ENCODE measurements around the gene PKLR.
"Not testable (repeated sequence)": the region's sequence is repeated elsewhere in the genome, so short reads cannot be mapped to it uniquely, and the experiment has no call there.

The PKLR gene

DNA sequence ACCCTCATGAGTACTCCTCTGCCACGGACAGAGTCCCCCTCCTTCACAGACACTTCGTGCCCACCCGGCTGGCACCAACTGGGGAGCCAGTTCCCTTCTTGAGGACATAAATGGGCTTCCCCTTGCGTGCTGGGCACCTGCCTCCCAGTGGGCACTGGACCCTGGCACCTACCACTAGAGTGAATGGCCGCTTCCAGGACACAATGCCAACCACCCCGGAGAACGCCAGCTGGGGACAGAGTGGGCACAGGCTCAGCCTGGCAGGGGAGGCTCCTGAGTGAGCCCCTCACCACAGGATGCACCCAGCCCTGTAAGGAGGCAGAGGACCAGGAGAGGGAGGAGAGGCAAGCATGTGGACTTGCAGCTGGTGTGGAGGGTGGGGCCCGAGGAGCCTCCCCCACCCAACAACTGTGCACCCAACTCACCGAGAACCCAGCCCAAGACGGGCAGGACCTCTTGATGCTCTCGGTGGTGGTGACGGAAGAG lies 47.0 kb downstream of the PKLR start:
- no peak for DNase-seq

DNA sequence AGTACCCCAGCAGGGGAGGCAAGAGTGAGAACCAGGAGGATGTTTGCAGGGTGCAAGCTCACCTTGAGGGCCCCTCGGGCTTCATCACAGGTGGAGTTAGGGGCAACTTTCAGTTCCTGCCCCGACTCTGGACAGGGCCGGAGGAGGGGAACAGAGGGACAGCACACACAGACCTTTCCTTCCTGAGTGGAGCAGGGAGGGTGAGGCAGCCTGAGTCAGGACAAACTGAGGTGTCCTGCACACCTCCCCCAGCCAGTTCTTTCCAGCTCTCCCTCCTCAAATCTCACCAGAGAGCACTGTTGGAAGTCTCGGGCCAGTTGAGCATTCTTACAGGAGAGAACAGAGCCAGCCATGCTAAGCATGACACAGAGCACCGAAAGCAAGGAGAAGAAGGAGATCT lies 47.4 kb downstream of the PKLR start:
- no peak for DNase-seq

DNA sequence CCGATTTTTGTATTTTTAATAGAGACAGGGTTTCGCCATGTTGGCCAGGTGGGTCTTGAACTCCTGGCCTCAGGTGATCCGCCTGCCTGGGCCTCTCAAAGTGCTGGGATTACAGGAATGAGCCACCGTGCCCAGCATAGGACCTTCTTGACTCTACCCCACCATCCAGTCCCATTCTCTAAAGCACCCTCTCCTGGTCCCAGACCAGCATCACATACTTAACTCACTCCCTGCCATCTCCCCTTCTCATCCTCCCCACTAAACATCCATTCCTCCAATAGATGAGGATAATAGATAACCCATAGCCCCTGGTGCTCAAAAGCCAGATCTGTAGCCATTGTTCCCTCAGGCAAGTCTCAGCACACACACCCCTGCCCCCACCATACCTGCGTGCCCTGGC lies 48.0 kb downstream of the PKLR start:
- DNase-seq = no peak

DNA sequence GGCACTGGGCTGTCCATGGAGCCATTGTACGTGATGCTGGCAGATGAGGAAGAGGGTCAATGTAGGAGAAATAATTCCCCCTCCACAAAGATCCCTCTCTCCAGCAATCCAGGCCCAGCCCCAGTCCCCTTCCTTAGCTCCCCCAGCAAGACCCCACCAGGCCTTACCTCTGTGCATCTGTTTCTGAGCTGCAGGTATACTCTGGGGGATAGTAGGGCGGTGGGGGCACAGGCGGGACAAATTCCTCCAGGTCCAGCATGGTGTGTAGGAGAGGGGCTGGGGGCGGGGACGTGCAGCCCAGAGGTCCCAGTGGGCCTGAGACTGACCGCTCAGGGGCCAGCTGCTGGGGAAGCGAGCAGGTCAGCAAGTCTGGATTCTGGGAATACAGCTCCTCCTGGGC lies 49.7 kb downstream of the PKLR start:
- DNase-seq = no peak

DNA sequence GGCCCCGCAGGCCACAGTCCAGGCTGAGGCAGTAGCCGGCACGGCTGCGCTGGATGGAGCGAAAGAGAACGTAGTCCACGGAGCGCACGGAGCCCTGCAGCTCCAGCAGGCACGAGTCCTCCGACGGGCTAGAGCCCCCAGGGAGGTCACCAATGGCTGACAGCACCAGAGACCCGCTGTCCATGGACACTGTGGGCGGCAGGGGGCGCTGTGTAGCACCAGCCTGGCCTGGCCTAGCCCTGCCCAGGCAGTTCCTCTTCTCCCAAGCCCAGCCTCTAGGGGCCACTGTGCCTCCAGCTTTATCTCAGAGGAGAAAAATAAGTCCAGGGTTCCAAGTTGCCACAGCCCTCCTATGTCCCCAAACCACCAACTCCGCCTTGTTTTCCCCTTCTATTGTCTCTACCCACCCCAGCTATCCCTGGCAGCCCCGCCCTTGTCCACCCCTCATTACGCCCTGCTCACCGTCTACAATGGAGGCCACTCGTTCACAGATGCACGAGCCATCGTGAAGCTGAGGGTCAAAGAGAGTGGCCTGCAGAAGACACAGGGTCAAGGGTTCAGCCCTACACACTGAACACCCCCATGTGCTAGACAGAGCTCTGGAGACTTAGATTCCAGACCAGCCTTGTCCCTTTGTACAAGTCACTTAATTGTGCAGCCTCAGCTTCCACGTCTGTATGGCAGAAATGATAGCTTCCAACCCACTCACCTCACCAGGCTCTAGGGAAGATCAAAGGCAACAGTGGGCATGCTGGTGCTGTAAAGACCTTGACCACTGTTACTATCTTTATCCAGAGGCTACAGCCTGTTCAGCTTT lies 50.4 kb downstream of the PKLR start:
- DNase-seq = peak; percentile 64

DNA sequence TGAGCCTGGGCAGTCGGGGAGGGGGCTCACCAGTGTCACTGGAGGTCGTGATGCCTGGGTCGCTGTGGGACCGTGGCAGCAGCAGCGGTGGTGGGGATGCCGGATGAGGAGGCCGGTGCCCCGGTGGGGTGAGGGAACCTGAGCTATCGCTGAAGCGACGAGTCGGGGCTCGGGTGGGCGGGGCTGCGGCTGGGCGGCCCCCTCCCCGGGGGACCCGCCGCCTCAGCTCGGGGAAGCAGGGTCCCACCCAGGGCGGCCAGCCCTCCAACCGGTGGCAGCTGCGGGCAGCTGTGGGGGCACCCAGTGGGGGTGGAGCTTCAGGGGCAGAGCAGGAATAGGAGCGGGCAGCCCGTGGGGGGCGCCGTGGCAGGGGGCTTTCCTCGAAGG lies 51.0 kb downstream of the PKLR start:
- DNase-seq = no peak

DNA sequence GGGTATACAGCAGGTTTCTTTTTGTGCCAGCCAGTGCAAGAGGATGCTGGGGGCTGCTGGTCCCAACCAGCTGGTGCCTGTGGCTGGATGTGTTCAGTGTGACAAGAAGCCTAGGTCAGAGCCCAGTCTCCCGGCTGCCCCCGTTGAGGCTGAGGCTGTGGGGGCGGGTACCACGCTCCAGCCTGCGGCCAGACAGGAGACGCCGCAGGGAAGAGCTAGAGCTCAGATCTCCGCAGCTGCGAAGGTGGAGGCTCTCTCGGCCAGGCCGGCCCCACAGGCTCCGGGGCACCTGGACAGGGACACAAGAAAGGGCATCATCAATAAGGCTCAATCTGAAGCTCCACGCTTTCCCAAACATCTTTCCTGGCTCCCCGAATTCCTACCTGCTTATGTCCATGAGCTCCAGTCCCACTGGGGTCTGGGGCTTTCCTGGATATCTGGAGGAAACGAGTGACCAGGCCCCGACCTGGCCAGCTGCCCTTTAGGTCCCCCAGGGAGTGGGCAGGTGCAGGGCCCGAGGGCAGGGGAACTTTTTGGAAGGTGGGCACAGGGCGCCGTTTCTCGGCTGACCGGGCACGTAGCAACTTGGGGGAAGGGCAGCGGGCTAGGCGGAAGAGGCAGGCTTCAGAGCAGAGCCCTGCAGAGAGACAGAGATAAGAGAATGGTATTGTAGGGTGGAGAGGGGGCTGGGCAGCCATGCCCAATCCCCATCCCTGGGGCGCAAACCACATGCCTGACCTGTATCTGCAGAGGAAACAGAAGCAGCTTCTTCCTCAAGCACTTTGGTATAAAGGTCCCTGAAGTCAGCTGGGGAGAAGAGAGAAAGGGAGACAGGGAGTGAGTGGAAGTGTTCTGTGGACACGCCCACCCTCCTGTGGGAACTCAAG lies 53.3 kb downstream of the PKLR start:
- no peak for DNase-seq

DNA sequence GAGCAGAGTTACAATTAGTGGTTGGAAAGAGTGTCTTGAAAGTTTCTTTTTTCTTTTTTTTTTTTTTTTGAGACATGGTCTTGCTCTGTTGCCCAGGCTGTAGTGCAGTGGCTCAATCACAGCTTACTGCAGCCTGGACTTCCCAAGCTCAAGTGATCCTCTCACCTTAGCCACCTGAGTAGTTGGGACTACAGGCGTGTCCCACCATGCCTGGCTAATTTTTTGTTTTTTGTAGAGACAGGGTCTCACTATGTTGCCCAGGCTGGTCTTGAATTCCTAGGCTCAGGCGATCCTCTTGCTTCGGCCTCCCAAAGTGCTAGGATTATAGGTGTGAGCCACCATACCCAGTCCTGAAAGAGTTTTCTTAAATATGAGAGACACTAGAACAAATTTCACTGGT lies 54.4 kb downstream of the PKLR start:
- not testable (repeated sequence) for DNase-seq

DNA sequence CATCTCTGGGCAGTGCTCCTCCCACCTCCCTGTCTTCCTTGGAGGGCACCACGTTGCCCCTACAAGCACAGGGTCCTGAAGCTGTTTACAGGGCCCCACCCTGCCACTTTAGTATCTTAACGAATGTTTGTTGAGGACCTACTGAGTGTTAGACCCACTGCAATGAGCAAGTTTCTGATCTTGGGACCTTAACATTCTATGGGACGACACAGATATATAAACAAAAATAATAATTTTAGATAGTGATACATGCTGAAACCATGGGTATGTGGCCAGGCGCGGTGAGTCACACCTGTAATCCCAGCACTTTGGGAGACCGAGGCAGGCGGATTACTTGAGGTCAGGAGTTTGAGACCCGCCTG lies 56.1 kb downstream of the PKLR start:
- DNase-seq = no peak

DNA sequence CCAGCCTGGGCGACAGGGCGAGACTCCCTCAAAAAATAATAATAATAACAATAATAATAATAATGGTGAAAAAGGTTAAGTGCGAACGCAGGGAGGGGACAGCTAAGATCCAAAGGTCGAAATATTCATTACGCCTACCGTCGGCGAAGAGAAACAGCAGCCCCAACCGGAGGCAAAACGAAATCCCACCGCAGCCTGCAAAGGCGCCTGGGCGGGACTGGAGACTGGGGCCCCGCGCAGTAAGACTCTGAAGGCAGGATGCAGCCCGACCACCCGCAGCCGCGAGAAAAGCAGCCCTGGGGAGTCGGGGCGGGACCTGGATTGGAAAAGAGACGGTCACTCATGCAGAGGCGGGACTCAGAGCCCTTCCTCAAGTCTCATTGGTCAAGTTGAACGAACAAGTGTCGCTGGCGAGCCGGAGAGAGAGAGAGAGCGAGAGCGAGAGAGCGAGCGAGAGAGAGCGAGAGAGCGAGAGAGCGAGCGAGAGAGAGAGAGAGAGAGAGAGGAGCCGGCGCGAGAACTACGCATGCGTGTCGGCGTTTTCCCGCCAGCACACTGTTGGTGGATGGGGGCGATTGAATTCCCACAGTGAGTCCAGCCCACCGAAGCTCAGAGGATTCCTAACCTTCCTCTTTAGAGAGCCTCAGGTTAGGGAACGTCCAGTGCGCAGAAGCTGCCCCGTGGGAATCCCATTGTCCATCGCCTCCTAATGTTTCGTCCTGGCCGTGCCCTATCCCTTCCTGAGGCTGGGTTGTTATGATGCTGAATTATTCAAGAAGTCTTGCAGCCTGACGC lies 56.7 kb downstream of the PKLR start:
- peak; percentile 97 for DNase-seq

DNA sequence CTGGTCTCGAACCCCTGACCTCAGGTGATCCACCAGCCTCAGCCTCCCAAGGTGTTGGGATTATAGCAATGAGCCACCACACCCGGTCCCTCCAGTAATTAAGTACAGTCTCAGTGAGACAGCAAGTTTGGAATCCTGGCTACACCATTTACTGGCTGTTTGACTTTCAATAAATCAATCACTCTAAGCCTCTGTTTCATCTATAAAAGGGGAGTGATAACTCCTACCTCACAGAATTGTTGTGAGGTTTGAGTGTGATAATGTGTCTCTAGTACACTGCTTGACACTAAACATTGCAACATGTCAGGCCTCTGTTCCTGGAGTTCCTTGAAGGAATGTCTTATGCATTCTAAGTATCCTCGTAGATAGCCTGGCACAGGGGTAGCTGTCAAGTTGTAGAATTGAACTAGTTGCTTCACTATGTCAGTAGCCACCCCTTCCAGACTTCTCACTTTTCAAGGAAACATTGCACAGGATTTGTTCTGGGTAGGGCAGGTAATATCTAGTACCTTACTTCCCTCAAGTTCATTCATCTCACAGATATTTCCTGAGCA lies 58.4 kb downstream of the PKLR start:
- DNase-seq = no peak

DNA sequence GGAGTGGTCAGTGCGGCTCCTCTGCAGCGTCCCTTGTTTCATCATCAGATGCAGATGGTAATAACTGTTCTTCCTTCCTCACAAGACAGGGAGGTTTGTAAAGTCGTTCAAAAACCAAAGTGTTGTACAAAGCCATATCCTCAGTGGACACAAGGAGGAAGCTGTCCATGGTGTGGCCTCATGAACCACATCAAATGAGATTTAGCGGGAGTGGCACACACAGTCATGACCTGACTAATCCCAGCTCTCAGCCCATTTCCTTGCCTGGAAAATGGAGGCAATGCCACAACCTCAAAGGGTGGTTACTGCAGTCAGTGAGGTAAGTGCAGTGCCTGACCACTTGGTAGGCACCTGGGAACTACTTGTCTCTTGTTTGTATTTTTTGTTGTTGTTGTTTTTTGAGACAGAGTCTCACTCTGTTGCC lies 59.4 kb downstream of the PKLR start:
- DNase-seq = no peak

DNA sequence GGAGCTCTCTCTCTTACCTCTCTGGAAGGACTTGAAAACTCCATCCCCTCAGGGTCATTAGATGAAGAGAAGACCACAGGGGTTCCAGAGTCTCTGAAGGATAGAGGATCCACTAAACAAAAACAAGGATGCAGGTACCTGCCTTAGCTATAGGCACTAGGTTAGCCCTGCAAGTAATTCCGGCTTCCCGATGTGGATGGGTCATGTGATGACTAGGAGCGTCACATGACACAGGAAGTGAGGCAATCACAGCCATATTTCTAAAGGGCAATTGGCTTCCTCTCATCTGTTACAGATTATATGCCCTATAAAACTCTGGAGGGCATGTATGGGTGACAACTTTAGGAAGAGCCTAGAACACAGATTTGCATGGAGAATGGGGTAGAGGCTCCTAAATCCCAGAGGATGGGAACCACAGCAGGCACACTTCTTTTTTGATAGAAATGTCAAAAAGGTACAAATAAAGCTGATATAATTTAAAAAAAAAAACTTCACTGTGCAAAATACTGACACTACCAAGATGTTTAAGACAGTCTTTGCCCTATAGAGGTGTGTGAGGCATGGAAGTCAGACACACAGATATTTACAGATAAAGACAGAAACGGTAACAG lies 60.1 kb downstream of the PKLR start:
- peak; percentile 77 for DNase-seq
